ENCODE results near the gene CACNA1D.

- TF ChIP-seq CTCF (conservative IDR thresholded peaks at IDR 0.05; ENCODE audit: low read depth, low read length) (no peak), EZH2 (IDR thresholded peaks at IDR 0.05; ENCODE audit: borderline replicate concordance, low read depth, low read length, poor library complexity, severe bottlenecking) (no peak)
These were observed 196.9 kb downstream of the CACNA1D start for GRCh38 chr3:53691349-53691748.

Data from A673 (cell line).